ENCODE results near the gene AMY1A.
"Not testable (repeated sequence)": the region's sequence is repeated elsewhere in the genome, so short reads cannot be mapped to it uniquely, and the experiment has no call there.

AMY1A gene

DNA sequence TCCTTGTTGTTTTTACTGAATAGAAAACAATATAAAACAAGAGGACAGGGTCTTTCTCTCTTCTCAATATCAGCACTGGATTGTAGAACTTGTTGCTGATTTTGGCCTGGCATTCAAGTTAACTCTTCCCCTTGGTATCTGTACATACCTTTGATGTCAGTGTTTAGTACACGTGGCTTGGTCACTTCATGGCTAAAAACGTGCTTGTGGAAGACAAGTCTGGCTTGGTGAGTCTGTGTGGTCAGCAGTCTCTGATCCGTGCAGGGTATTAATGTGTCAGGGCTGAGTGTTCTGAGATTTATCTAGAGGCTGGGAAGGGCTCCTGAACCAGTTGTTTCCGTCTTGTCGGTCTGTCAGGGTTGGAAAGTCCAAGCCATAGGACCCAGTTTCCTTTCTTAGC, at the start of gene AMY1A:
AMY1A (plus strand) TSS at position 301 of the 400 bp plus-strand sequence. CDS start 571 bp downstream, outside the sequence.
- DNase-seq = not testable (repeated sequence)

DNA sequence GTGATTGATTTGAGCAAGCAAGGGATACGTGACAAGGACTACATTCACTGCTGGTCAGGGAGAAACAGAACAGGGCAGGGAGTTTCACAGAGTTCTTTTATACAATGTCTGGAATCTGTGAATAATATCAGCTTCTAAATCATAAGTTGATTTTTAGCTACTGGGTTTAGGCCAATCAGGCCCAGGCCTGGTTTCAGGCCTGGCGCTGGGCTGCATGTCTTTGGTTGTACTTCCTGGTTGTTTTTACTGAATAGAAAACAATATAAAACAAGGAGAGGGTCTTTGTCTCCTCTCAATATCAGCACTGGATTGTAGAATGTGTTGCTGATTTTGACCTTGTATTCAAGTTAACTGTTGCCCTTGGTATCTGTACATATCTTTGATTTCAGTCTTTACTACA, 39.2 kb upstream of the AMY1A start:
- DNase-seq = no peak

DNA sequence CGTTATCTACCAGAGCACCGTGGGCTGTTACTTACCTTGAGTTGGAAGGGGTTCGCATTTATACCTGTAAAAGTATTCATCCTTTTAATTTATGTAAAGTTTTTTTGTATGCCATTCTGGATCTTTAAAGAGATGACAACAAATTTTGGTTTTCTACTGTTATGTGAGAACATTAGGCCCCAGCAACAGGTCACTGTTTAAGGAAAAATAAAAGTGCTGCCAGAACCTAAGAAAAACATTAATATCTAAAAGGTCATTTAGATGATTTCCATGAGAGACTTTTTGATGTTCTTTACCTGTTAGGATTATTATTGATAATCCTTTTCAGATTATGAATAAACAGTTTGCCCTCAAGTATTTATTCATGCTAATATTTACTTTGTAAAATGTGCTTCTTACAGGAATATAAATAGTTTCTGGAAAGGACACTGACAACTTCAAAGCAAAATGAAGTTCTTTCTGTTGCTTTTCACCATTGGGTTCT, 38.5 kb upstream of the AMY1A start, which contains the start of gene AMY2A:
AMY2A (plus strand) TSS at position 434 of the 484 bp plus-strand sequence; CDS start at position 448, 14 bp downstream.
- DNase-seq = not testable (repeated sequence)

DNA sequence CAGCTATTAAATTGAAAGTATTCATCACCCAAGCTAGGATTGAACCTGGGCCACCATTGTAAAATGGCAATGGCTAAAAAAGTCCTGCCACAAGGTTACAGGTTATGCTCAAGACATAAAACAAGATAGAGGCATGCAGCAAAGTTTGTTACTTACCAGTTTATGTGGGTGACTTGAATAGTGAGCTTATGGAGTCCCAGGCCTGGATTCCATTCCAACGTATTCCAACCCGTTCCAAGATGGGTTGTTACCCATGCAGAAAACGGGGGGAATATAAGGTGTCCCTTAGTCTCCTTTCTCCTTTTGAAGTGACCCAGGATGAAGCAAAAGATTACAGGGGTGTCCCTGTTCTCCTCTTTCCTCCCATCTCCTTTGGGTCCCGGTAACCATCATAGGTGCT, 28.1 kb upstream of the AMY1A start:
- DNase-seq = not testable (repeated sequence)

DNA sequence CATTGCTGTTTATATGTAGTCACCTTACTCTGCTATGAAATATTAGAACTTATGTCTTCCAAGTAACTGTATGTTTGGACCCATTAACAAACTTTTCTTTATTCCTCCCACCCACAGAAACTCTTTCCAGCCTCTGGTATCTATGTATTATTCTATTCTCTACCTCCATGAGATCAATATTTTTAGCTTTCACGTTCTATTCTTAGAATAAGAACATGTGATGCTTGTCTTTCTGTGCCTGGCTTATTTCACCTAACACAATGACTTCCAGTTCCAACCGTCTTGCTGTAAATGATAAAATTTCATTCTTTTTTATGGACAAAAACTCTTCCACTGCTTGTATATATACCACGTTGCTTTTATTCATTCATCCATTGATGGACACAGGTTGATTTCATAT, 14.4 kb upstream of the AMY1A start:
- not testable (repeated sequence) for DNase-seq

DNA sequence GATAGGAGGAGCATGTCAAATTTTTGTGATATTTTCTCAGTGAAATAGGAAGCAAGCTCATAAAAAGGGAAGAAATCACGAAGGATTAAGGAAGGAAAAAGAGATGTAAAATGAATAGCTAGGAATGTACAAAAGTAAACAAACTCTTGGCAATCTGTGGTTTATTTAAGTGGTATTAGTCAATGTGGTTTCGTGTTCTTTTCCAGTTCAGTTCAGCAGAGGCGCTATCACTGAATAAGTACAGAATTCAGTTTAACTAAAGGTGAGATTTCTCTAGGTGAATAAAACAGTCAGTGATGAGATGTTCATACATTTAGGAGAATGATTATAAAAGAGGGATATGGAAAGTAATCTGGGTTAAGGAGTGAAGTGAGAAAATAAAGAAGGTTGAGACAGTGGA, 11.7 kb upstream of the AMY1A start:
- DNase-seq = not testable (repeated sequence)

DNA sequence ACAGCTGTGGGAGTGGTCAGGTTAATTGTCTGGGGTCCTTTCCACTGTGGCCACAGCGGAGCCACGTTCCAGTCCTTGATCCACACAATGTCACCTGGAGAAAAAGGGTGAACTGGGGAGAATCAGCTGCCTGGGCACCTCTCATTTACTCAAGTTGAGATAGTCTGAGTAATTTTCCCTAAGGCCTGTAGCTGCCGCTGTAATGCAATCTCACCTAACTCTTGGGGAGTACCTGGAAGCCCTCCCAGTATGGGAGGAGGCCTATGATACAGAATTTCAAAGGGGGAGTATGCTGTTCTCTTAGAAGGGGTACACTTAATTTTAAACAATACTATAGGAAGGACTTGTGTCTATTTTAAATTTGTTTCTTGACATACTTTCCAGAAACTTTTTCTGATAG, 5.3 kb upstream of the AMY1A start:
- not testable (repeated sequence) for DNase-seq

DNA sequence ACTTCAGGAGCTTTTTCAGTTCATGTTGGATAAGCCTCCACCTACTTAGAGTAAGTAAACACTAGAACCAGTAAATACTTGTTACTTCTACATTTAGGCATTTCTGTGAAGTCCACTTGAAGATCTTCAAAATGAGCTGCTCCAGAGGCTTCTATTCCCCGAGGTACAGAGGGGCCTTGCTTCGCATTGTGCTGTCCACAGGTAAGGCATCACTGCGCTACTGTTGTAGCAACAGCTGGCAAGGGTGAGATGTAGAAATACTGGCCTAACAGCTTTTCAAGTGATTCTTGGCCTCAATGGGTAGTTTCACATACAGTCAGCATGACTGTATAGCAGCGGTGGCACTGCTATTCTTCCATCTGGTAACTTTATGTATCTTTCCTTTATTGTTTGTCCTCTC, 4.7 kb upstream of the AMY1A start:
- not testable (repeated sequence) for DNase-seq

DNA sequence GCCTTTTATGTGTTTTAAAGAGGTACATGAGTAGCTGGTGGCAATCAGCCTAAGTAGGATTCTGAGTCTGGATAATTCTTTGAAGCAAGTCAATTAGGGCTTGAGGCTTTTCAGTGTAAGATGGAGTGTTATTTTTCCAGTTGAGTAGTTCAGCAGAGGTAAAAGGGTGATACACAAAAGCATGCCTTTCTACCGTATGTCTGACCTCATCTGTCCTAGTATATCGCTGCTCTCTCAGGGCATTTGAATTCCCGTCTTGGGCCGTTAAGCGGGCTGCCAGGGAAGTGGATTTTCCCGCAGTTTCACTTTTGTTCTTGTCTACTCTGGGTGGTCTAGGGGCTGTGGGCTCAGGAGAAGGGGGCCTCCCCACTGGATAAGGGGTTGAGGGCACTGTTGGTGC, 1.4 kb upstream of the AMY1A start:
- not testable (repeated sequence) for DNase-seq

DNA sequence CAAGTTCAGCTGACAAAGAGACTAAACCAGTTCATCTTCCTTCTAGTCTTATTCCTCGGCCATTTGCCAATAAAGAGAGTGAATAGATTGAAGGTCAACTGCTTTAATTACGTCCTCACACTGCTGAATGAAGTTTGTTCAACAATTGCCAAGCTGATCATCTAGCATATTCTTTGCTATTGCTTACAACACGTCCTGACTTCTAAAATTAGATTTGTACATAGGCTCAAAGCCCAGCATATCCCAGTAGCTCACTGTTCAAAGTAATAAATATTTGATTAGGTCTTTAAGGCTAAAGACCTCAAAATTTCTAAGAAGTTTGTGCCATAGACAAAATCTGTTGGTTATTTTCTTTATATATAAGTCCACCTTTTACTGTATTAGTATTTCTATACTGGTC, 20.8 kb downstream of the AMY1A start:
- not testable (repeated sequence) for DNase-seq

DNA sequence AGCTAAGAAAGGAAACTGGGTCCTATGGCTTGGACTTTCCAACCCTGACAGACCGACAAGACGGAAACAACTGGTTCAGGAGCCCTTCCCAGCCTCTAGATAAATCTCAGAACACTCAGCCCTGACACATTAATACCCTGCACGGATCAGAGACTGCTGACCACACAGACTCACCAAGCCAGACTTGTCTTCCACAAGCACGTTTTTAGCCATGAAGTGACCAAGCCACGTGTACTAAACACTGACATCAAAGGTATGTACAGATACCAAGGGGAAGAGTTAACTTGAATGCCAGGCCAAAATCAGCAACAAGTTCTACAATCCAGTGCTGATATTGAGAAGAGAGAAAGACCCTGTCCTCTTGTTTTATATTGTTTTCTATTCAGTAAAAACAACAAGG, 40.5 kb downstream of the AMY1A start, which contains the start of gene AMY1B:
AMY1B (minus strand) TSS at position 101 of the 400 bp plus-strand sequence. CDS start 571 bp downstream, outside the sequence.
- not testable (repeated sequence) for DNase-seq

DNA sequence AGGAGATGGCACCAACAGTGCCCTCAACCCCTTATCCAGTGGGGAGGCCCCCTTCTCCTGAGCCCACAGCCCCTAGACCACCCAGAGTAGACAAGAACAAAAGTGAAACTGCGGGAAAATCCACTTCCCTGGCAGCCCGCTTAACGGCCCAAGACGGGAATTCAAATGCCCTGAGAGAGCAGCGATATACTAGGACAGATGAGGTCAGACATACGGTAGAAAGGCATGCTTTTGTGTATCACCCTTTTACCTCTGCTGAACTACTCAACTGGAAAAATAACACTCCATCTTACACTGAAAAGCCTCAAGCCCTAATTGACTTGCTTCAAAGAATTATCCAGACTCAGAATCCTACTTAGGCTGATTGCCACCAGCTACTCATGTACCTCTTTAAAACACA, 41.9 kb downstream of the AMY1A start:
- DNase-seq = not testable (repeated sequence)

DNA sequence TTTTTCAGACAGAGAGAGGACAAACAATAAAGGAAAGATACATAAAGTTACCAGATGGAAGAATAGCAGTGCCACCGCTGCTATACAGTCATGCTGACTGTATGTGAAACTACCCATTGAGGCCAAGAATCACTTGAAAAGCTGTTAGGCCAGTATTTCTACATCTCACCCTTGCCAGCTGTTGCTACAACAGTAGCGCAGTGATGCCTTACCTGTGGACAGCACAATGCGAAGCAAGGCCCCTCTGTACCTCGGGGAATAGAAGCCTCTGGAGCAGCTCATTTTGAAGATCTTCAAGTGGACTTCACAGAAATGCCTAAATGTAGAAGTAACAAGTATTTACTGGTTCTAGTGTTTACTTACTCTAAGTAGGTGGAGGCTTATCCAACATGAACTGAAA, 45.1 kb downstream of the AMY1A start:
- not testable (repeated sequence) for DNase-seq

DNA sequence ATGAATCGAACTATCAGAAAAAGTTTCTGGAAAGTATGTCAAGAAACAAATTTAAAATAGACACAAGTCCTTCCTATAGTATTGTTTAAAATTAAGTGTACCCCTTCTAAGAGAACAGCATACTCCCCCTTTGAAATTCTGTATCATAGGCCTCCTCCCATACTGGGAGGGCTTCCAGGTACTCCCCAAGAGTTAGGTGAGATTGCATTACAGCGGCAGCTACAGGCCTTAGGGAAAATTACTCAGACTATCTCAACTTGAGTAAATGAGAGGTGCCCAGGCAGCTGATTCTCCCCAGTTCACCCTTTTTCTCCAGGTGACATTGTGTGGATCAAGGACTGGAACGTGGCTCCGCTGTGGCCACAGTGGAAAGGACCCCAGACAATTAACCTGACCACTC, 45.7 kb downstream of the AMY1A start:
- DNase-seq = not testable (repeated sequence)

DNA sequence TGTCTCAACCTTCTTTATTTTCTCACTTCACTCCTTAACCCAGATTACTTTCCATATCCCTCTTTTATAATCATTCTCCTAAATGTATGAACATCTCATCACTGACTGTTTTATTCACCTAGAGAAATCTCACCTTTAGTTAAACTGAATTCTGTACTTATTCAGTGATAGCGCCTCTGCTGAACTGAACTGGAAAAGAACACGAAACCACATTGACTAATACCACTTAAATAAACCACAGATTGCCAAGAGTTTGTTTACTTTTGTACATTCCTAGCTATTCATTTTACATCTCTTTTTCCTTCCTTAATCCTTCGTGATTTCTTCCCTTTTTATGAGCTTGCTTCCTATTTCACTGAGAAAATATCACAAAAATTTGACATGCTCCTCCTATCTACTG, 52.1 kb downstream of the AMY1A start:
- not testable (repeated sequence) for DNase-seq

DNA sequence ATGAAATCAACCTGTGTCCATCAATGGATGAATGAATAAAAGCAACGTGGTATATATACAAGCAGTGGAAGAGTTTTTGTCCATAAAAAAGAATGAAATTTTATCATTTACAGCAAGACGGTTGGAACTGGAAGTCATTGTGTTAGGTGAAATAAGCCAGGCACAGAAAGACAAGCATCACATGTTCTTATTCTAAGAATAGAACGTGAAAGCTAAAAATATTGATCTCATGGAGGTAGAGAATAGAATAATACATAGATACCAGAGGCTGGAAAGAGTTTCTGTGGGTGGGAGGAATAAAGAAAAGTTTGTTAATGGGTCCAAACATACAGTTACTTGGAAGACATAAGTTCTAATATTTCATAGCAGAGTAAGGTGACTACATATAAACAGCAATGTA, 54.8 kb downstream of the AMY1A start:
- not testable (repeated sequence) for DNase-seq
